ENCODE measurements around the gene MTFR1L.

DNA sequence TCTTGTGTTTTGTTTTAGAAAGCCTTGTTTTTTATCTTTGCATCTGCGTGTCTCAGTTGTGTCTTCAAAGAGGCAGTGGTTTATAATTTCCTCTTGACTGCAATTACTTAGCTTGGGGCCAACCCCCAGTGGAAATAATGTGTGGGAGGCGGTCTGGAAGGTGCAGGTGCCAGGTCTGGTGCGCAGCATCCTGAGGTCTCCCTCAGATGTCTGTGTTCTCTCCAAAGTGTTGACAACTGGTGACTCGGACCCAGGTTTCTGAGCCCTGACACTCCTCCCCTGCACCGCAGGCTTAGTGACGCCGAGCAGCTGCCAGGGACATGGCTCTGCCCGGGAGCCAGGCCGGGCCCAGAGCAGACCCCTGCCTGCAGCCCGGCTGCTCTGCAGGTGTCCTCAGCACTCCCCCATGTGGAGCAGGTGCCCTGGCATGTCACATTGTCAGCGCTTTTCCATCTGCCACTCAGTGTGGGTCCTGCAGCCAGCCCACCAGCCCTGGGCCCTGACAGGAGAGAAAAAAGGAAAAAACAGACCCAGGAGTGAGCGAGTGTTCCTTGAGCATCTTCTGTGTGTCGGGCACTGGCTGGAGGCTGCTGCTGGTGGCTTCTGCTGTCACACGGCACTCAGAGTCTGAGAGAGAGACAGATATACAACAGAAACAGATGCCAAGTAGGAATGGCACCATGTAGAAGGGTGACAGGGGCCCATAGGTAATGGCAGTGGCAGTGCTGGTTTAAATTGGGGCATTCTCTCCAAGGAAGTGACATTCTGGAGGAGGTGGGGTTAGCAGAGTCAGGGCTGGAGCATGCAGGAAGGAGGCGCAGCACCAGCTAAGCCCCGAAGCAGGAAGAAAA, 44.6 kb upstream of the MTFR1L start:
- no peak for TF ChIP-seq EGR1 (conservative IDR thresholded peaks at IDR 0.05)
- TF ChIP-seq, protein P1, sequence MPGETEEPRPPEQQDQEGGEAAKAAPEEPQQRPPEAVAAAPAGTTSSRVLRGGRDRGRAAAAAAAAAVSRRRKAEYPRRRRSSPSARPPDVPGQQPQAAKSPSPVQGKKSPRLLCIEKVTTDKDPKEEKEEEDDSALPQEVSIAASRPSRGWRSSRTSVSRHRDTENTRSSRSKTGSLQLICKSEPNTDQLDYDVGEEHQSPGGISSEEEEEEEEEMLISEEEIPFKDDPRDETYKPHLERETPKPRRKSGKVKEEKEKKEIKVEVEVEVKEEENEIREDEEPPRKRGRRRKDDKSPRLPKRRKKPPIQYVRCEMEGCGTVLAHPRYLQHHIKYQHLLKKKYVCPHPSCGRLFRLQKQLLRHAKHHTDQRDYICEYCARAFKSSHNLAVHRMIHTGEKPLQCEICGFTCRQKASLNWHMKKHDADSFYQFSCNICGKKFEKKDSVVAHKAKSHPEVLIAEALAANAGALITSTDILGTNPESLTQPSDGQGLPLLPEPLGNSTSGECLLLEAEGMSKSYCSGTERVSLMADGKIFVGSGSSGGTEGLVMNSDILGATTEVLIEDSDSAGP (CRISPR knock-in tag; IDR thresholded peaks at IDR 0.05), result no peak
- no peak for TF ChIP-seq SRF (CRISPR knock-in tag; IDR thresholded peaks at IDR 0.05)
- TF ChIP-seq, protein P2, sequence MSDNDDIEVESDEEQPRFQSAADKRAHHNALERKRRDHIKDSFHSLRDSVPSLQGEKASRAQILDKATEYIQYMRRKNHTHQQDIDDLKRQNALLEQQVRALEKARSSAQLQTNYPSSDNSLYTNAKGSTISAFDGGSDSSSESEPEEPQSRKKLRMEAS (CRISPR knock-in tag; IDR thresholded peaks at IDR 0.05), result peak; percentile 19; the same call in 1 of the 2 replicates
- no peak for TF ChIP-seq CEBPB (tag; IDR thresholded peaks at IDR 0.05)
- TF ChIP-seq KLF13 (tag; IDR thresholded peaks at IDR 0.05; ENCODE audit: borderline replicate concordance, low read depth), result no peak
- TF ChIP-seq, protein P3, sequence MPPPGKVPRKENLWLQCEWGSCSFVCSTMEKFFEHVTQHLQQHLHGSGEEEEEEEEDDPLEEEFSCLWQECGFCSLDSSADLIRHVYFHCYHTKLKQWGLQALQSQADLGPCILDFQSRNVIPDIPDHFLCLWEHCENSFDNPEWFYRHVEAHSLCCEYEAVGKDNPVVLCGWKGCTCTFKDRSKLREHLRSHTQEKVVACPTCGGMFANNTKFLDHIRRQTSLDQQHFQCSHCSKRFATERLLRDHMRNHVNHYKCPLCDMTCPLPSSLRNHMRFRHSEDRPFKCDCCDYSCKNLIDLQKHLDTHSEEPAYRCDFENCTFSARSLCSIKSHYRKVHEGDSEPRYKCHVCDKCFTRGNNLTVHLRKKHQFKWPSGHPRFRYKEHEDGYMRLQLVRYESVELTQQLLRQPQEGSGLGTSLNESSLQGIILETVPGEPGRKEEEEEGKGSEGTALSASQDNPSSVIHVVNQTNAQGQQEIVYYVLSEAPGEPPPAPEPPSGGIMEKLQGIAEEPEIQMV (tag; conservative IDR thresholded peaks at IDR 0.05; ENCODE audit: low read depth), result no peak
- TF ChIP-seq, protein P4, sequence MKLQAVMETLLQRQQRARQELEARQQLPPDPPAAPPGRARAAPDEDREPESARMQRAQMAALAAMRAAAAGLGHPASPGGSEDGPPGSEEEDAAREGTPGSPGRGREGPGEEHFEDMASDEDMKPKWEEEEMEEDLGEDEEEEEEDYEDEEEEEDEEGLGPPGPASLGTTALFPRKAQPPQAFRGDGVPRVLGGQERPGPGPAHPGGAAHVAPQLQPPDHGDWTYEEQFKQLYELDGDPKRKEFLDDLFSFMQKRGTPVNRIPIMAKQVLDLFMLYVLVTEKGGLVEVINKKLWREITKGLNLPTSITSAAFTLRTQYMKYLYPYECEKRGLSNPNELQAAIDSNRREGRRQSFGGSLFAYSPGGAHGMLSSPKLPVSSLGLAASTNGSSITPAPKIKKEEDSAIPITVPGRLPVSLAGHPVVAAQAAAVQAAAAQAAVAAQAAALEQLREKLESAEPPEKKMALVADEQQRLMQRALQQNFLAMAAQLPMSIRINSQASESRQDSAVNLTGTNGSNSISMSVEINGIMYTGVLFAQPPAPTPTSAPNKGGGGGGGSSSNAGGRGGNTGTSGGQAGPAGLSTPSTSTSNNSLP (IDR thresholded peaks at IDR 0.05; ENCODE audit: borderline replicate concordance, low read depth, low read length), result no peak
- TF ChIP-seq NRF1 (conservative IDR thresholded peaks at IDR 0.05 in 1 of 2, IDR thresholded peaks at IDR 0.05 in 1 of 2), result no peak
- no peak for TF ChIP-seq NCOA1 (IDR thresholded peaks at IDR 0.05; ENCODE audit: low read depth)
- no peak for TF ChIP-seq ZNF551 (CRISPR knock-in tag; IDR thresholded peaks at IDR 0.05)
- no peak for TF ChIP-seq STAT5B (CRISPR knock-in tag; IDR thresholded peaks at IDR 0.05)
